K562 (cell line): ENCODE data around the gene B3GNT4. TPM values are rescaled to one million over a fixed set of nuclear protein-coding genes. Genes with fewer than 3 reads are reported as not detected.
A peak's percentile ranks its signal among the peaks of the same experiment; 100 is the strongest.

Source experiments
- ATAC-seq: fragments of 200-7000 bp; cut with Tn5 transposase; 3 replicates; pipeline ENCODE4 v1.9.1; 2020; ENCODE audit warnings: moderate library complexity
- BruUV-seq: library from RNA; stranded (reverse); fragments of 400-500 nt; replicated peaks from 2 replicates; lab custom pipeline; 2021; lab: Mats Ljungman, UMichigan
- CTCF ChIA-PET: fragments of 300-600 bp; formaldehyde crosslinking; extraction: SDS; loops from one replicate; lab custom pipeline; 2021; ENCODE audit warnings: low intra/inter-chr PET ratio; lab: Yijun Ruan, JAX
- POLR2A ChIA-PET: fragments of 300-600, 350-650 bp; sonication (Branson Sonifier 250); formaldehyde crosslinking; extraction: SDS; loops from one replicate; lab custom pipeline; 2021; ENCODE audit warnings: antibody characterized with exemption, inconsistent platforms; lab: Yijun Ruan, JAX
- DNase-seq, 4 experiments: peaks; one replicate each; pipeline versions ENCODE4 v3.0.0 to v3.0.0-alpha.2; 2011 to 2018; ENCODE audit warnings: low spot score in 3 of 4, mixed read lengths in 3 of 4; ENCODE audit errors: extremely low read depth in 1 of 4
- FAIRE-seq: peaks from 2 replicates; lab custom pipeline; 2011; peaks lifted over from hg19 to GRCh38; lab: Jason Lieb, UNC
- H2AFZ ChIP-seq: 2 replicates; pipeline ENCODE4 v1.6.0; 2011; ENCODE audit warnings: low read depth, low read length, control low read depth, inconsistent platforms
- H3K27ac ChIP-seq: fragments of 200-600 bp; 3 replicates; pipeline ENCODE4 v1.8.0; 2011; ENCODE audit warnings: low read depth, mild to moderate bottlenecking, control low read depth, inconsistent platforms, low read length, moderate library complexity, mixed read lengths; ENCODE audit errors: extremely low read depth
- H3K27me3 ChIP-seq, 2 experiments: fragments of 300-600 bp in 1 of 2; 2 replicates in 1 of 2; 3 replicates in 1 of 2; pipeline versions ENCODE4 v1.6.0 to v1.8.0; 2011; ENCODE audit warnings: inconsistent platforms in 2 of 2, low read length in 2 of 2, mild to moderate bottlenecking in 1 of 2, mixed read lengths in 1 of 2, moderate library complexity in 1 of 2; ENCODE audit not compliant: control insufficient read depth in 2 of 2, insufficient read depth in 2 of 2
- H3K36me3 ChIP-seq: fragments of 300-600 bp; 3 replicates; pipeline ENCODE4 v1.8.0; 2011; ENCODE audit warnings: mild to moderate bottlenecking, low read length, inconsistent platforms; ENCODE audit not compliant: control insufficient read depth, insufficient read depth
- H3K4me1 ChIP-seq, 2 experiments: fragments of 200-600 bp in 1 of 2; replicated peaks in 1 of 2; 2 replicates in 1 of 2; 3 replicates in 1 of 2; pipeline versions ENCODE4 v1.5.1 to v1.8.0; 2011; ENCODE audit warnings: inconsistent platforms in 2 of 2, low read length in 2 of 2, mild to moderate bottlenecking in 1 of 2, mixed read lengths in 1 of 2, moderate library complexity in 1 of 2; ENCODE audit not compliant: control insufficient read depth in 2 of 2, insufficient read depth in 2 of 2
- H3K4me2 ChIP-seq: 2 replicates; pipeline ENCODE4 v1.6.1; 2011; ENCODE audit warnings: low read length, control low read depth, inconsistent platforms, mixed read lengths; ENCODE audit not compliant: insufficient read depth
- H3K4me3 ChIP-seq: fragments of 200-600 bp; sonication (generic), shearing (Covaris generic); 2 replicates; pipeline ENCODE4 v1.5.1; 2016; ENCODE audit warnings: control low read depth, inconsistent platforms
- H3K79me2 ChIP-seq: fragments of 200-600 bp; 3 replicates; pipeline ENCODE4 v1.8.0; 2011; ENCODE audit warnings: low read length, inconsistent platforms; ENCODE audit not compliant: control insufficient read depth, insufficient read depth
- H3K9ac ChIP-seq, 2 experiments: 2 replicates each; pipeline versions ENCODE4 v1.6.0 to v1.6.1; 2011; ENCODE audit warnings: low read depth in 2 of 2, low read length in 2 of 2, control low read depth in 1 of 2, inconsistent platforms in 1 of 2, mild to moderate bottlenecking in 1 of 2, mixed read lengths in 1 of 2; ENCODE audit not compliant: insufficient read depth in 1 of 2
- H3K9me1 ChIP-seq: one replicate; pipeline ENCODE4 v1.6.0; 2011; ENCODE audit warnings: inconsistent platforms, mild to moderate bottlenecking, low read length, moderate library complexity; ENCODE audit not compliant: control insufficient read depth, insufficient read depth
- H3K9me3 ChIP-seq: replicated peaks from 2 replicates; pipeline ENCODE4 v1.5.1; 2011; ENCODE audit warnings: low read depth, low read length, inconsistent platforms; ENCODE audit not compliant: control insufficient read depth, insufficient read depth
- H4K20me1 ChIP-seq: replicated peaks from 2 replicates; pipeline ENCODE4 v1.6.1; 2011; ENCODE audit warnings: low read length, inconsistent platforms, mixed read lengths; ENCODE audit not compliant: control insufficient read depth, insufficient read depth
- CHD7 ChIP-seq: fragments of 200-600 bp; sonication (generic); IDR thresholded peaks from one replicate; pipeline ENCODE4 v1.6.1; 2012; ENCODE audit warnings: mild to moderate bottlenecking, low read depth, low read length, inconsistent platforms
- FIP1L1 ChIP-seq: fragments of 200-400 bp; formaldehyde crosslinking; IDR thresholded peaks from 2 replicates; pipeline ENCODE4 v1.6.1; 2018; ENCODE audit warnings: mild to moderate bottlenecking, low read depth, low read length; ENCODE audit not compliant: poor library complexity, severe bottlenecking
- FOSL1 ChIP-seq: fragments of 200-800 bp; sonication (Bioruptor generic); conservative IDR thresholded peaks from 2 replicates; pipeline ENCODE4 v1.6.1; 2016; ENCODE audit warnings: missing genetic modification characterization, missing compliant biosample characterization
- JUN ChIP-seq, 2 experiments: sonication (generic) in 1 of 2; formaldehyde crosslinking in 1 of 2; IDR thresholded peaks; 2 replicates each; pipeline versions ENCODE4 v1.6.1 to v1.8.0; 2012 to 2022; ENCODE audit warnings: borderline replicate concordance in 2 of 2, mild to moderate bottlenecking in 2 of 2, improper control_type of control experiment in 1 of 2, low read depth in 1 of 2, low read length in 1 of 2, missing genetic modification reagents in 1 of 2
- NBN ChIP-seq: fragments of 450-650 bp; IDR thresholded peaks from 2 replicates; pipeline ENCODE4 v1.6.1; 2016; ENCODE audit warnings: low read depth, mild to moderate bottlenecking
- RBFOX2 ChIP-seq: fragments of 200-400 bp; formaldehyde crosslinking; IDR thresholded peaks from 2 replicates; pipeline ENCODE4 v1.6.1; 2017; ENCODE audit warnings: low read depth, mild to moderate bottlenecking, low read length, moderate library complexity
- SAP30 ChIP-seq: fragments of 200-600 bp; sonication (generic); IDR thresholded peaks from 2 replicates; pipeline ENCODE4 v1.6.1; 2012; ENCODE audit warnings: borderline replicate concordance, low read depth, mild to moderate bottlenecking, moderate library complexity, low read length, control low read depth, inconsistent platforms; ENCODE audit not compliant: insufficient read depth, poor library complexity, severe bottlenecking
- THRAP3 ChIP-seq: fragments of 450-650 bp; IDR thresholded peaks from 2 replicates; pipeline ENCODE4 v1.6.1; 2016; ENCODE audit warnings: mild to moderate bottlenecking, inconsistent platforms, borderline replicate concordance
- ZNF431 ChIP-seq: sonication (generic); formaldehyde crosslinking; IDR thresholded peaks from 2 replicates; pipeline ENCODE4 v1.8.0; 2022; ENCODE audit warnings: mild to moderate bottlenecking, missing genetic modification reagents
- WGBS: fragments of 100-300 bp; shearing (Covaris generic); methylation state at CpG from one replicate; pipeline ENCODE4 v1.1.6; 2016; ENCODE audit warnings: low coverage, mixed read lengths; ENCODE audit not compliant: insufficient coverage; ENCODE audit errors: missing lambda C conversion rate; 5-methylcytosine and 5-hydroxymethylcytosine counted together
- in situ Hi-C: fragments of 300-500 bp; cut with MboI; formaldehyde crosslinking; loops from 4 replicates; pipeline ENCODE4 v1.15.0; 2018; ENCODE audit warnings: inconsistent platforms, mixed read lengths
- intact Hi-C: fragments of 100-400 bp; cut with micrococcal nuclease; formaldehyde crosslinking; loops from 2 replicates; pipeline ENCODE4 v1.14.2; 2022
- polyA plus RNA-seq, 8 experiments: library from polyadenylated mRNA; depleted of rRNA in 4 of 8; stranded (reverse) in 5 of 8; unstranded in 3 of 8; fragments of >200 nt; fragmentation: Nextera tagmentation in 2 of 8; fragmentation: Illumina TruSeq in 1 of 8; extraction: Ambion mirVana in 2 of 8; extraction: Trizol in 1 of 8; gene quantifications; 2 replicates each; pipeline versions ENCODE4 v1.2.1 to v1.2.3, GENCODE V29; 2011 to 2014; ENCODE audit warnings: inconsistent platforms in 1 of 8, missing spikeins in 1 of 8
- total RNA-seq, 7 experiments: library from RNA; depleted of rRNA in 6 of 7; stranded (reverse); fragments of >200 nt in 6 of 7; fragmentation: Illumina TruSeq in 2 of 7; extraction: Trizol in 2 of 7; gene quantifications; 2 replicates each; pipeline versions ENCODE4 v1.2.1 to v1.2.3, GENCODE V29; 2011 to 2021; ENCODE audit warnings: low replicate concordance in 1 of 7

Gene B3GNT4
- total and polyA plus RNA-seq, 9 of the 15 experiments (the other 6 are each of a cell fraction or from before 2014, with no cell fraction given), result 0.17 to 3.2 (median 1.3) TPM

GRCh38 chr12:122225683-122226365 is 22.3 kb downstream of the B3GNT4 start, which contains the start of gene DIABLO:
Gene DIABLO, minus strand, starts transcription at chr12:122226052. Its CDS starts 38 bp downstream, at chr12:122226014.
- peak within 1 kb of the TSS; percentile 98 for H2AFZ ChIP-seq
- H3K9me3 ChIP-seq, result no peaks in the 10 kb centered on the region
- BruUV-seq, result no TSS peak
- H3K4me3 ChIP-seq, result peak within 1 kb of the TSS; percentile 97
- peak; percentile 98 for FAIRE-seq
- in situ Hi-C loops (no loop called here), intact Hi-C loops (loop anchor here (5.0 kb wide), 1 partner anchor 41 kb away; the partner anchor contains the start of gene VPS33A)
- H3K9me1 ChIP-seq, result no peaks in the 10 kb centered on the region
- CTCF ChIA-PET, result no interaction called here
- under 1% methylated on average over 67 of the region's 74 CpGs for WGBS
- H3K9ac ChIP-seq, result peak within 1 kb of the TSS; percentile 94 to 99
- ATAC-seq, result peak; percentile 98
- DNase-seq, result peak; percentile 95 to 99 (median 97)
- peaks cover 21 to 42% of the 10 kb centered on the region in 2 experiments for H3K4me1 ChIP-seq
- no peaks in the 10 kb centered on the region for H3K27me3 ChIP-seq
- H3K4me2 ChIP-seq, result peak within 1 kb of the TSS; percentile 93
- peaks cover 5% of the 10 kb centered on the region; the same call in 1 of the 2 replicates for H4K20me1 ChIP-seq
- peak within 1 kb of the TSS; percentile 96 for H3K27ac ChIP-seq
- peaks cover 39% of the 10 kb centered on the region for H3K36me3 ChIP-seq
- peaks cover 47% of the 10 kb centered on the region for H3K79me2 ChIP-seq
- POLR2A ChIA-PET, result interaction anchor here (0.6 to 11.0 kb wide), 10 partner anchors 9 to 625 kb away, joined by 3 to 149 read pairs (median 4); partner anchors contain the start of gene B3GNT4
- TF ChIP-seq SAP30 (peak; percentile 89), ZNF431 (CRISPR knock-in tag) (peak; percentile 91), FOSL1 (tag) (no peak), NBN (0 out of 2 replicates have a peak, but pooled peaks have one; percentile 22), JUN (IDR thresholded peaks at IDR 0.05; ENCODE audit: borderline replicate concordance, low read depth, low read length) (no peak), JUN (CRISPR knock-in tag; IDR thresholded peaks at IDR 0.05; ENCODE audit: borderline replicate concordance) (0 out of 2 replicates have a peak, but pooled peaks have one; percentile 79), RBFOX2 (peak; percentile 98), CHD7 (no peak), FIP1L1 (peak; percentile 85), THRAP3 (no peak)
